ENCODE results near the gene TMX1.

Gene TMX1

GRCh38 chr14:51302295-51303030, 62.4 kb downstream of the TMX1 start:
- Histone ChIP-seq H3K4me3 (ENCODE audit: low read length) (no peak overlapping the region), H3K27ac (ENCODE audit: low read depth, low read length) (no peak overlapping the region), H3K9ac (ENCODE audit: low read length) (no peak overlapping the region), H3K36me3 (ENCODE audit: control insufficient read depth, insufficient read depth, low read length) (no peaks in the 10 kb centered on the region), H3K4me1 (ENCODE audit: control insufficient read depth, insufficient read depth, low read length) (peaks cover 2% of the 10 kb centered on the region), H3K27me3 (ENCODE audit: control insufficient read depth, insufficient read depth, low read length) (no peaks in the 10 kb centered on the region)

GRCh38 chr14:51304438-51304837, 64.4 kb downstream of the TMX1 start:
- H3K9ac ChIP-seq (ENCODE audit: low read length): no peak overlapping the region
- H3K4me1 ChIP-seq (ENCODE audit: control insufficient read depth, insufficient read depth, low read length): no peaks in the 10 kb centered on the region
- no peaks in the 10 kb centered on the region for H3K27me3 ChIP-seq (ENCODE audit: control insufficient read depth, insufficient read depth, low read length)
- H3K36me3 ChIP-seq (ENCODE audit: control insufficient read depth, insufficient read depth, low read length): no peaks in the 10 kb centered on the region
- no peak overlapping the region for H3K4me3 ChIP-seq (ENCODE audit: low read length)
- H3K27ac ChIP-seq (ENCODE audit: low read depth, low read length): no peak overlapping the region

GRCh38 chr14:51304941-51305340, 64.9 kb downstream of the TMX1 start:
- H3K36me3 ChIP-seq (ENCODE audit: control insufficient read depth, insufficient read depth, low read length): no peaks in the 10 kb centered on the region
- peaks cover 3% of the 10 kb centered on the region for H3K4me1 ChIP-seq (ENCODE audit: control insufficient read depth, insufficient read depth, low read length)
- no peaks in the 10 kb centered on the region for H3K27me3 ChIP-seq (ENCODE audit: control insufficient read depth, insufficient read depth, low read length)
- no peak overlapping the region for H3K4me3 ChIP-seq (ENCODE audit: low read length)
- no peak overlapping the region for H3K27ac ChIP-seq (ENCODE audit: low read depth, low read length)
- H3K9ac ChIP-seq (ENCODE audit: low read length): no peak overlapping the region

- Histone ChIP-seq H3K36me3 (ENCODE audit: control insufficient read depth, insufficient read depth, low read length) (no peaks in the 10 kb centered on the region), H3K27ac (ENCODE audit: low read depth, low read length) (no peak overlapping the region), H3K9ac (ENCODE audit: low read length) (no peak overlapping the region), H3K4me3 (ENCODE audit: low read length) (no peak overlapping the region), H3K27me3 (ENCODE audit: control insufficient read depth, insufficient read depth, low read length) (no peaks in the 10 kb centered on the region), H3K4me1 (ENCODE audit: control insufficient read depth, insufficient read depth, low read length) (peaks cover 11% of the 10 kb centered on the region)
These were observed 65.7 kb downstream of the TMX1 start for GRCh38 chr14:51305751-51306150.
